Smooth muscle cell (in vitro differentiated cells): ENCODE results near the gene PIK3R1. TPM values are rescaled to one million over a fixed set of nuclear protein-coding genes. Genes with fewer than 3 reads are reported as not detected.

Experiments used
- DNase-seq: peaks from one replicate; lab custom pipeline; 2025; ENCODE audit not compliant: unreplicated experiment; lab: John Stamatoyannopoulos, UW
- H2AFZ ChIP-seq: fragments of 200-600 bp; sonication (generic); 2 replicates; pipeline ENCODE4 v1.6.0; 2016; ENCODE audit warnings: antibody characterized with exemption, low read depth, mild to moderate bottlenecking
- H3F3A ChIP-seq: fragments of 200-600 bp; sonication (generic); 2 replicates; pipeline ENCODE4 v1.6.0; 2017; ENCODE audit warnings: antibody characterized with exemption, low read depth
- H3K27ac ChIP-seq: fragments of 200-600 bp; sonication (generic); 2 replicates; pipeline ENCODE4 v1.5.1; 2016; ENCODE audit warnings: low read depth, mild to moderate bottlenecking
- H3K27me3 ChIP-seq: fragments of 200-600 bp; sonication (generic); 2 replicates; pipeline ENCODE4 v1.6.1; 2016; ENCODE audit warnings: low read depth, mild to moderate bottlenecking
- H3K36me3 ChIP-seq: fragments of 200-600 bp; sonication (generic); 2 replicates; pipeline ENCODE4 v1.5.1; 2016; ENCODE audit warnings: low read depth
- H3K4me1 ChIP-seq: fragments of 200-600 bp; sonication (generic); 2 replicates; pipeline ENCODE4 v1.5.1; 2016; ENCODE audit warnings: low read depth
- H3K4me2 ChIP-seq: fragments of 200-600 bp; sonication (generic); 2 replicates; pipeline ENCODE4 v1.6.0; 2016; ENCODE audit warnings: mild to moderate bottlenecking
- H3K4me3 ChIP-seq: fragments of 200-600 bp; sonication (generic); 2 replicates; pipeline ENCODE4 v1.5.1; 2016; ENCODE audit warnings: mild to moderate bottlenecking
- H3K79me2 ChIP-seq: fragments of 200-600 bp; sonication (generic); 2 replicates; pipeline ENCODE4 v1.6.0; 2016; ENCODE audit warnings: low read depth, mild to moderate bottlenecking
- H3K9ac ChIP-seq: fragments of 200-600 bp; sonication (generic); 2 replicates; pipeline ENCODE4 v1.6.0; 2016; ENCODE audit warnings: low read depth
- H3K9me3 ChIP-seq: fragments of 200-600 bp; sonication (generic); replicated peaks from 2 replicates; pipeline ENCODE4 v1.5.1; 2016; ENCODE audit warnings: low read depth
- H4K20me1 ChIP-seq: fragments of 200-600 bp; sonication (generic); 2 replicates; pipeline ENCODE4 v1.6.0; 2016; ENCODE audit warnings: low read depth
- CTCF ChIP-seq: fragments of 200-600 bp; sonication (generic); IDR thresholded peaks from 2 replicates; pipeline ENCODE4 v1.5.1; 2017; ENCODE audit warnings: borderline replicate concordance, mild to moderate bottlenecking, antibody characterized with exemption; ENCODE audit not compliant: insufficient read depth, poor library complexity, severe bottlenecking
- WGBS: methylation state at CpG from one replicate; pipeline ENCODE4 v1.1.7; 2016; ENCODE audit warnings: low lambda C conversion rate; 5-methylcytosine and 5-hydroxymethylcytosine counted together
- polyA plus RNA-seq: library from polyadenylated mRNA; unstranded; fragments of >200 nt; fragmentation: Nextera tagmentation; extraction: Ambion mirVana; gene quantifications from 2 replicates; pipeline ENCODE4 v1.2.1, GENCODE V29; 2016
- total RNA-seq: library from RNA; depleted of rRNA; stranded (reverse); fragments of >200 nt; gene quantifications from 2 replicates; pipeline ENCODE4 v1.2.3, GENCODE V29; 2014

PIK3R1 gene
- total and polyA plus RNA-seq, 2 experiments from 2014 or later: 5.3 to 63.6 TPM

GRCh38 chr5:68250661-68251298 lies 35.2 kb downstream of the PIK3R1 start:
- H3K4me2 ChIP-seq: peak overlapping the region; percentile 50
- H3K4me1 ChIP-seq: peaks cover 17% of the 10 kb centered on the region
- H4K20me1 ChIP-seq: peaks cover 15% of the 10 kb centered on the region
- peaks cover 37% of the 10 kb centered on the region for H3K79me2 ChIP-seq
- H3K9ac ChIP-seq: no peak overlapping the region
- 47% methylated on average over 5 of the region's 5 CpGs for WGBS
- no peaks in the 10 kb centered on the region for H3K27me3 ChIP-seq
- no peak for DNase-seq
- no peaks in the 10 kb centered on the region for H3K36me3 ChIP-seq
- no peak for TF ChIP-seq CTCF
- peak overlapping the region; percentile 0 for H3K27ac ChIP-seq
- H3F3A ChIP-seq: no peaks in the 10 kb centered on the region
- H3K4me3 ChIP-seq: no peak overlapping the region
- no peak overlapping the region for H2AFZ ChIP-seq
- no peaks in the 10 kb centered on the region for H3K9me3 ChIP-seq

GRCh38 chr5:68251386-68251785 lies 35.8 kb downstream of the PIK3R1 start:
- Histone ChIP-seq H2AFZ (no peak overlapping the region), H3K27ac (peak overlapping the region; percentile 0), H3K9ac (no peak overlapping the region), H3K4me1 (peaks cover 17% of the 10 kb centered on the region), H3K9me3 (no peaks in the 10 kb centered on the region), H3K79me2 (peaks cover 31% of the 10 kb centered on the region), H3K4me2 (peak overlapping the region; percentile 50), H3K4me3 (no peak overlapping the region), H3K27me3 (no peaks in the 10 kb centered on the region), H3K36me3 (no peaks in the 10 kb centered on the region), H4K20me1 (peaks cover 17% of the 10 kb centered on the region), H3F3A (no peaks in the 10 kb centered on the region)
- DNase-seq: no peak
- WGBS: 35% methylated on average over 4 of the region's 4 CpGs
- TF ChIP-seq CTCF: no peak

GRCh38 chr5:68251804-68252522 lies 36.4 kb downstream of the PIK3R1 start:
- peaks cover 17% of the 10 kb centered on the region for H3K4me1 ChIP-seq
- H3K9me3 ChIP-seq: no peaks in the 10 kb centered on the region
- no peak overlapping the region for H3K9ac ChIP-seq
- peaks cover 17% of the 10 kb centered on the region for H4K20me1 ChIP-seq
- no peaks in the 10 kb centered on the region for H3K27me3 ChIP-seq
- WGBS: 59% methylated on average over 6 of the region's 6 CpGs
- no peak for DNase-seq
- no peaks in the 10 kb centered on the region for H3F3A ChIP-seq
- TF ChIP-seq CTCF: no peak
- peak overlapping the region; percentile 50 for H3K4me2 ChIP-seq
- no peak overlapping the region for H2AFZ ChIP-seq
- H3K27ac ChIP-seq: no peak overlapping the region
- H3K36me3 ChIP-seq: no peaks in the 10 kb centered on the region
- H3K4me3 ChIP-seq: no peak overlapping the region
- H3K79me2 ChIP-seq: peaks cover 27% of the 10 kb centered on the region
